Measurements from ENCODE around the gene NME9. TPM values are rescaled to one million over a fixed set of nuclear protein-coding genes. Genes with fewer than 3 reads are reported as not detected.

NME9 gene
- total and polyA plus RNA-seq, 2 of the 4 experiments (the other 2 are of a cell fraction), result not detected

DNA sequence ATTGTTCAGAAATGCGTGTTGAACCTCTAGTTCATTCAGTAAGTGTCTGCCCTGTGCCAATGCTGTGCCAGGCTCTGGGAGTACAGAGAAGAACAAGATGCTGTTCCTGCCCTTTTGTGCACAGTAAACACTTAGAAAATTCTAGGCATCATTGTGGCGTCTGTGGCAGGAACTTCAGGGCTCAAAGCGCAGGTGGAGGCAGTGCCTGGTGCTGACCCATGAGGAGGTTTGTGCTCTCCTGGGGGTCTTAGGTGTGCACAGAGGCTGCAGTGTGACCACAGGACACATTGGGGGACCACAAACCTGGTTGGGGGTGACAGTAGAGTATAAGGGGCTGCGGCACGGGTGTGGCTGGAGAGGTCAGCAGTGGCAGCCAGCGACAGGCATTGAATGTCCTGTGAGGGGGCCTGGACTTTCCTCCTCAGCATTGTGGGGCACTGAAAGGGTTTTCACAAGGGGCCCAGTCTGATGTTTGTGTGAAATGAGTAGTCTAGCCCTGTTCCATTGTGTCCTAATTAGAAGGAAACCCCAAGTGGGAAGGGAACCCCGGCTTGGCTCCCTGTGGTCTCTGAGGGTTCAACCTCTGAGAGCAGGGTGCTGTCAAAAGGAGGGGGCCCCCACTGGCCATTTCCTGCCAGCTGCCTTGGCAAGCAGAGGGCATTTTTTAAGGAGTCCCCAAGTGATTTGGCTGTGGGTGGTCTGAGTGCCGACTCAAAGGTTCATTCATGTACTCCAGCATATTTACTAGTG, 39.7 kb upstream of the NME9 start:
- H3K79me1 ChIP-seq (ENCODE audit: low read depth in 1 of 2, low read length in 2 of 2), result peaks cover 10 to 36% of the 10 kb centered on the region in 2 experiments
- peaks cover 17% of the 10 kb centered on the region for H3K9me1 ChIP-seq (ENCODE audit: insufficient read depth, low read length)
- peaks cover 13% of the 10 kb centered on the region for H4K20me1 ChIP-seq (ENCODE audit: insufficient read depth, low read length)
- CTCF ChIA-PET, result no interaction called here
- no peak overlapping the region for H3K18ac ChIP-seq (ENCODE audit: low read depth, low read length)
- H2BK5ac ChIP-seq (ENCODE audit: low read depth, low read length, poor library complexity, severe bottlenecking), result no peak overlapping the region
- 70% methylated on average over 2 of the region's 8 CpGs; no CpG with 5 or more reads in 1 of the 2 experiments for WGBS, 2 experiments (ENCODE audit: extremely low coverage in 2 of 2, insufficient read length in 1 of 2)
- TF ChIP-seq RAD21 (IDR thresholded peaks at IDR 0.05; ENCODE audit: low read length) (no peak), RCOR1 (IDR thresholded peaks at IDR 0.05; ENCODE audit: insufficient replicate concordance, low read length) (no peak), NFE2L2 (IDR thresholded peaks at IDR 0.05; ENCODE audit: low read depth, low read length) (no peak), RFX5 (IDR thresholded peaks at IDR 0.05; ENCODE audit: low read depth, low read length) (no peak), POLR2A (IDR thresholded peaks at IDR 0.05; ENCODE audit: low read depth, low read length) (no peak), CHD1 (IDR thresholded peaks at IDR 0.05; ENCODE audit: low read depth, low read length) (no peak)
- H2BK120ac ChIP-seq (ENCODE audit: low read depth, low read length), result no peak overlapping the region
- H3K36me3 ChIP-seq (ENCODE audit: control insufficient read depth, insufficient read depth, low read length), result peaks cover 2% of the 10 kb centered on the region; the same call in 1 of the 2 replicates
- peak overlapping the region; percentile 13 for H2AK9ac ChIP-seq (replicated peaks; ENCODE audit: low read depth, low read length, poor library complexity)
- H4K8ac ChIP-seq (ENCODE audit: low read depth in 2 of 2, low read length in 2 of 2), result no peak overlapping the region
- no peak overlapping the region for H3K56ac ChIP-seq (ENCODE audit: extremely low read depth, insufficient read depth, low read length)
- dilution Hi-C loops (cut with HindIII; ENCODE audit: low sequenced_read_pairs, unreplicated experiment), result no loop called here
- no peak overlapping the region for H3K14ac ChIP-seq (replicated peaks; ENCODE audit: low read depth, low read length)
- no peaks in the 10 kb centered on the region for H3K9me3 ChIP-seq (ENCODE audit: control insufficient read depth, insufficient read depth, low read length)
- no peak overlapping the region for H3K4me2 ChIP-seq (ENCODE audit: low read depth, low read length)
- POLR2A ChIA-PET (ENCODE audit: unreplicated experiment), result no interaction called here
- no peak overlapping the region for H3K27ac ChIP-seq (ENCODE audit: insufficient read depth, low read length)
- no peak overlapping the region for H3K4ac ChIP-seq (ENCODE audit: low read depth, low read length)
- no peak overlapping the region for H2AK5ac ChIP-seq (ENCODE audit: low read depth, low read length)
- H4K5ac ChIP-seq (ENCODE audit: low read depth, low read length), result no peak overlapping the region
- no peak overlapping the region for H2AFZ ChIP-seq (replicated peaks; ENCODE audit: low read length, poor library complexity)
- no peaks in the 10 kb centered on the region for H3K4me1 ChIP-seq (ENCODE audit: control insufficient read depth, insufficient read depth, low read length)
- in situ Hi-C loops (cut with MboI; ENCODE audit: low sequenced_read_pairs), result no loop called here
- no peak overlapping the region for H3K9ac ChIP-seq (ENCODE audit: low read depth, low read length)
- no peak overlapping the region for H4K91ac ChIP-seq (ENCODE audit: insufficient read depth, low read depth, low read length)
- no peaks in the 10 kb centered on the region for H3K27me3 ChIP-seq (ENCODE audit: control insufficient read depth, insufficient read depth, low read length)
- H2BK20ac ChIP-seq (ENCODE audit: low read depth, low read length), result no peak overlapping the region
- H2BK15ac ChIP-seq (ENCODE audit: low read depth, low read length), result no peak overlapping the region
- BruUV-seq (replicated peaks), result no TSS peak
- DNase-seq, result no peak
- H3K4me3 ChIP-seq (ENCODE audit: insufficient read depth, low read depth, low read length), result no peak overlapping the region
- intact Hi-C loops (cut with micrococcal nuclease), result no loop called here
- H3K23ac ChIP-seq (ENCODE audit: low read depth, low read length), result no peak overlapping the region
- ATAC-seq (ENCODE audit: low read depth), result no peak

Measured in IMR-90 (cell line).